Astrocyte of the cerebellum (primary cell): Measurements from ENCODE around the gene ACSF3.

Experiments used
- DNase-seq: peaks from one replicate; pipeline ENCODE4 v3.0.0-alpha.2; 2011; ENCODE audit warnings: low read depth
- H3K4me3 ChIP-seq: 2 replicates; pipeline ENCODE4 v1.5.1; 2011; ENCODE audit warnings: mild to moderate bottlenecking, low read depth, low read length, moderate library complexity
- in situ Hi-C: cut with HindIII; loops from 2 replicates; pipeline ENCODE4 v1.10.0; 2017; ENCODE audit warnings: low sequenced_read_pairs
- TF ChIP-seq, protein P1 (sequence below): IDR thresholded peaks from 2 replicates; pipeline ENCODE4 v1.5.1; 2012; ENCODE audit warnings: low read length, low read depth, moderate library complexity, mild to moderate bottlenecking; ENCODE audit errors: missing control alignments

The ACSF3 gene

DNA sequence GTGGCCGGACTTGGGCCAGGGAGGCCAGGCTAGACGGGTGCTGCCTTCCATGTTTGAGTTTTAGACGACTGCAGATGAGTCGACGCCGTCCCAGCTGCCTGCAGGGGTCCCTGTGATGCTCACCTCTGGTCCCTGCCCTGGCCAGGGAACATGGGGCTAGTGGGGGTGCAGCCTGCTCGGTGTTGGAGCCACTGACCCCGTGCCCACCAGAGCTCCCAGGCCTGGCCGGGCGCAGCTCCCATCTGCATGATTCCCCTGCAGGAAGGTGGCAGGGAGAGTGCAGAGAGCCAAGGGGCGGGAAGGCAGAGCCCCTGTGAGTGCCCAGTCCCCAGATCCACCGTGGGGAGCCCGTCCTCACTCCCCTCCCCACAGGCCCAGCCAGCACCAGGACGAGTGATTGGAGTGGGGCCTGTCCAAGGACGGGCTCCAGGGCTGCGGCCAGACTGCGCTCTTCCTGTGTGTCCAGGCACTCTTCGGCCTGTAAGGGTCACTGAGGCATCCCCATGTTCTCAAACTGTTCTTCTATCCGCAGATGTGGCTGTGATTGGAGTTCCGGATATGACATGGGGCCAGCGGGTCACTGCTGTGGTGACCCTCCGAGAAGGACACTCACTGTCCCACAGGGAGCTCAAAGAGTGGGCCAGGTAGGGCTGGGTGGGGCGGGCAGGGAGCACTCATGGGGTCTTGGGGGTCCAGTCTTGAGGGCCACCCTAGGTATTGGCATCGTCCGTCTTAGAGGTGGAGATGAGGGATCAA, 51.9 kb downstream of the ACSF3 start:
- H3K4me3 ChIP-seq = no peak overlapping the region
- TF ChIP-seq, protein P1, sequence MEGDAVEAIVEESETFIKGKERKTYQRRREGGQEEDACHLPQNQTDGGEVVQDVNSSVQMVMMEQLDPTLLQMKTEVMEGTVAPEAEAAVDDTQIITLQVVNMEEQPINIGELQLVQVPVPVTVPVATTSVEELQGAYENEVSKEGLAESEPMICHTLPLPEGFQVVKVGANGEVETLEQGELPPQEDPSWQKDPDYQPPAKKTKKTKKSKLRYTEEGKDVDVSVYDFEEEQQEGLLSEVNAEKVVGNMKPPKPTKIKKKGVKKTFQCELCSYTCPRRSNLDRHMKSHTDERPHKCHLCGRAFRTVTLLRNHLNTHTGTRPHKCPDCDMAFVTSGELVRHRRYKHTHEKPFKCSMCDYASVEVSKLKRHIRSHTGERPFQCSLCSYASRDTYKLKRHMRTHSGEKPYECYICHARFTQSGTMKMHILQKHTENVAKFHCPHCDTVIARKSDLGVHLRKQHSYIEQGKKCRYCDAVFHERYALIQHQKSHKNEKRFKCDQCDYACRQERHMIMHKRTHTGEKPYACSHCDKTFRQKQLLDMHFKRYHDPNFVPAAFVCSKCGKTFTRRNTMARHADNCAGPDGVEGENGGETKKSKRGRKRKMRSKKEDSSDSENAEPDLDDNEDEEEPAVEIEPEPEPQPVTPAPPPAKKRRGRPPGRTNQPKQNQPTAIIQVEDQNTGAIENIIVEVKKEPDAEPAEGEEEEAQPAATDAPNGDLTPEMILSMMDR = no peak
- no peak for DNase-seq

DNA sequence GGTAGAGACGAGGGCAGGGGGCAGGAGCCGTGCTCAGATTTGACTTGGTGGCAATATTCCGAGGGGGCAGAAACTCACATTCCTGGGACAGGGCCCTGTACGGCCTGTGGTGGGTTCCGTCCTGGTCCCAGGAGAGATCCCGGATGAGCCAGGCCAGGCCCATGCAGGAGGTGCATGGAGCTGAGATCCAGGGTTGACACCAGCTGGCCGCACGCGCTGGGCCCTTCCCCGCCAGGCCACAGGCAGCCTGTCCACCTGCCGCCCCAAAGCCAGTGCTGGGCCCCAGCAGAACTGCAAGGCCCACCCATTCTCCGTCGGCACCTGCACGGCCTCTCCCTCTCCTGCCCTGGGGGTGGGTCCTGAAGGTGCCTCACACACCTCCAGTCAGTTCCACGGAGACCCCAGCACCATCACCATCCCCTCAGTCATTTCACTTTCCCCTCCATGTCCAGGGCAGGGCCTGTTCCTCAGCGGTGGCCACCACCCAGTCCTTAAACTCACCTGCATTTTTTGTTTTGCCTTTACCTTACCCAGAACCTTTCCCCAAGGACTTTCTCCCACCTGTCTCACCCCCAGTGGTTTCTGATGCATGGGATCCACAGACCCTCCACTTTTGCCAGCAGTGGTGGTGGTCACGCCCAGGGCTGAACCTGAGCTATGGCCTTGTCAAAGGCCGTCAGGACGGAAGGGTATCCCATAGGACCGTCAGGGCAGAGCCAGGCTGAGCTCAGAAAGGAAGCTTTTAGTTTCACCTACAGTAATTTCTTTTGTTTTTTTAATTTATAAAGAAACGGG, 52.8 kb downstream of the ACSF3 start:
- in situ Hi-C loops = loop anchor here (10.0 kb wide), 1 partner anchor 392 kb away; no protein-coding TSS in a partner anchor
- H3K4me3 ChIP-seq = no peak overlapping the region
- TF ChIP-seq, protein P1 = no peak
- DNase-seq = no peak

More for the DNA sequence above, 51.9 kb downstream of the ACSF3 start:
- in situ Hi-C loops = loop anchor here (10.0 kb wide), 1 partner anchor 391 kb away; no protein-coding TSS in a partner anchor

DNA sequence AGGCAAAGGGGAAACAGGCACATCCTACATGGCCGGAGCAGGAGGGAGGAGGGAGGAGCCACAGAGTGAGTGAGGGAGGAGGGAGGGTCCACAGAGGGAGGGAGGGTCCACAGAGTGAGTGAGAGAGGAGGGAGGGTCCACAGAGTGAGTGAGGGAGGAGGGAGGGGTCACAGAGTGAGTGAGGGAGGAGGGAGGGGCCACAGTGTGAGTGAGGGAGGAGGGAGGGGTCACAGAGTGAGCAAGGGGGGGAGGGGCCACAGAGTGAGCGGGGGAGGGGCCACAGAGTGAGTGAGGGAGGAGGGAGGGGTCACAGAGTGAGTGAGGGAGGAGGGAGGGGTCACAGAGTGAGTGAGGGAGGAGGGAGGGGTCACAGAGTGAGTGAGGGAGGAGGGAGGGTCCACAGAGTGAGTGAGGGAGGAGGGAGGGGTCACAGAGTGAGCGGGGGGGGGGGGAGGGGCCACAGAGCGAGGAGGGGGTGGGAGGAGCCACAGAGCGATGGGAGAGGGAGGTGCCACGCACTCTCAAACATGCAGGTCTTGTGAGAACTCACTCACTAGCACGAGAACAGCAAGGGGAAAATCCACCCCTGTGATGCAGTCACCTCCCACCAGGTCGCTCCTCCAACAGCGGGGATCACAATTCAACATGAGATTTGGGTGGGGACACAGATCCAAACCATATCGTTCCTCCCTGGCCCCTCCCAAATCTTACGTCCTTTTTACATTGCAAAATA, 53.6 kb downstream of the ACSF3 start:
- in situ Hi-C loops = loop anchor here (10.0 kb wide), 1 partner anchor 392 kb away; no protein-coding TSS in a partner anchor
- TF ChIP-seq, protein P1 = no peak

DNA sequence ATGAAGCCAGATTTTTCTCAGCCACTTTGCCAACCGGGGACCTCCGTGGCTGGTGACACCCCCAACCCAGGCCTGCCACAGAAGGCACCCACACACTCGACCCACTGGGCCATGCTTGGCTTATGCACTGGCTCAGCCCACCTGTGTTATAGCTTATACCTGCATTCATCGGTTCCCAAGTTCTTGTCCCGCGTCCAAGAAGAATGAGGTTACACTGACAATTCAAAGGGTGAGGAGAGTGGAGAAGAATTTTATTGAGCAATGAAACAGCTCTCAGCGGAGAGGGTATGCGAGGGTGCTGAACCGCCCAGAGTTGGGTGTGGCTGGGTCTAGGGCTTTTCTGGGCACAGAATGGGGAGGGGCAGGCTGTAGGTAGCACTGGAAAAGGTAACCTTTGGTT, 55.7 kb downstream of the ACSF3 start:
- TF ChIP-seq, protein P1 = no peak
- H3K4me3 ChIP-seq = no peak overlapping the region
- no peak for DNase-seq
- in situ Hi-C loops = loop anchor here (10.0 kb wide), 1 partner anchor 395 kb away; no protein-coding TSS in a partner anchor

More for the DNA sequence above, 53.6 kb downstream of the ACSF3 start:
- no peak for DNase-seq
- H3K4me3 ChIP-seq = no peak overlapping the region

DNA sequence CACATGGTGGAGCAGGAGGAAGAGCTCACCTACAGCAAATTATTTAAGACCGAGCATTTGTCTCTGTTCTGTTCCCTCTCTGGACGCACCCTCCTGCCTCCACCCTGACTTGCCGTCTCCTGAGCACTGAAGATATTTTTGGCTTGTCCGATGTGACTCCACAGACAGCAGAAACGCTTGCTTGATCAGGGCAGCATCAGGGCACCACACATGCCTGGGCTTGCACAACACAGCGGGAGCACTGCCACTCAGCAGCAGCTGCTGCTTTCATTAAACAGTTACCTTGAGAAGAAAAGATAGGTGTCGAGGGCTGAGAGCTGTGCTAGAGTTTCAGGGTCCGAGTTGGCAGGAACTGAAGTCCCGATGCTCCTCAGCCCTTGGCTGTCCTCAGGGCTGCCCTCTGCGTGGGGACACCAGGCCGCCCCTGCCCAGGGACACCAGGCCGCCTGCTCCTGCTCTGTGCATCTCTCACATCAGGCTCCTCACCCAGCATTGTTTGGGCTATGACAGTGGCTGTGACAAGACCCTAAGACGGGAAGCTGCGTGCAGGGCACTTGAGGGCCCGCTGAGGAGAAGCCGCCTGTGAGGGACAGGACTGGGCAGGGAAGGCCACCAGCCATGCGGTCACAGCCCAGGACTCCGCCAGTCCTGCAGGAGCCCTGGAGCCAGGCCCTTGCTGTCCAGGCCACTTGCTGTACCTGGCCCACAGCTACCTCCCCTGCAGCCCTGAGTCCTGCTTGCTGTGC, 56.6 kb downstream of the ACSF3 start:
- DNase-seq = no peak
- no peak overlapping the region for H3K4me3 ChIP-seq
- in situ Hi-C loops = no loop called here
- TF ChIP-seq, protein P1 = no peak

DNA sequence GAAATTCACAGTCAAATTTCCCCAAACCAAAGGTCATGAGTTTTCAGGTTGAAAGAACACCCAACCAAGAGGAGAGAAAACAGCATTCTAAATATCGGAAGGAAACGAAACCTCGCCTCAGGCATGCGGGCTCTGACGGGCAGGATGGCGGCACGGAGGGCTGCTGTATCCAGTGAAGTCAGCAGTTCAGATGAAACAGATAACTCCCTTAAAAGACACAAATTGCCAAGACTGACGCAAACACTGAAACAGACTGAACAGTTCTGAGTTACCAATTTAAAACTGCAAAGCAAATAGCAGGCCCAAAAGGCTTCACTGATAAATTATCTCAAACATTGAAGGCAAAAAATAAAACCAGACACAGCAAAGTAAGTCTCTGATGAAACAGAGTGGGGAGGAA, 57.3 kb downstream of the ACSF3 start:
- DNase-seq = no peak
- in situ Hi-C loops = no loop called here
- H3K4me3 ChIP-seq = no peak overlapping the region
- TF ChIP-seq, protein P1 = no peak
